Measurements from ENCODE around the gene DNMT3L. TPM values are rescaled to one million over a fixed set of nuclear protein-coding genes. Genes with fewer than 3 reads are reported as not detected.
A peak's percentile ranks its signal among the peaks of the same experiment; 100 is the strongest.

Gene DNMT3L
- total and polyA plus RNA-seq, 12 donors = not detected

GRCh38 chr21:44296916-44297315 lies 35.2 kb upstream of the DNMT3L start:
- H3K4me3 ChIP-seq = no peak overlapping the region
- peaks cover 0 to 7% (median 0%) of the 10 kb centered on the region in 7 donors for H3K27me3 ChIP-seq
- peaks cover 20 to 52% (median 43%) of the 10 kb centered on the region in 9 donors for H3K4me1 ChIP-seq
- TF ChIP-seq CTCF (IDR thresholded peaks at IDR 0.05) = no peak
- H3K9me3 ChIP-seq = no peaks in the 10 kb centered on the region
- no peak for DNase-seq
- no peak for ATAC-seq
- intact Hi-C loops (cut with DNase I) = no loop called here
- WGBS, 2 donors = 82 to 89% methylated on average over 13 of the region's 13 CpGs
- H3K27ac ChIP-seq = no peak overlapping the region
- H3K36me3 ChIP-seq = no peaks in the 10 kb centered on the region

GRCh38 chr21:44296103-44296519 lies 34.4 kb upstream of the DNMT3L start:
- Histone ChIP-seq H3K27me3 (peaks cover 0 to 7% (median 0%) of the 10 kb centered on the region in 7 donors), H3K9me3 (no peaks in the 10 kb centered on the region), H3K4me1 (peaks cover 15 to 44% (median 35%) of the 10 kb centered on the region in 9 donors), H3K4me3 (no peak overlapping the region), H3K27ac (peak overlapping the region in 1 of 10 donors; percentile 61), H3K36me3 (no peaks in the 10 kb centered on the region)
- WGBS, 2 donors = 82 to 89% methylated on average over 12 of the region's 12 CpGs
- ATAC-seq (no peak), DNase-seq (no peak)
- TF ChIP-seq CTCF (IDR thresholded peaks at IDR 0.05) = no peak
- intact Hi-C loops (cut with DNase I) = no loop called here

GRCh38 chr21:44295646-44296045 lies 33.9 kb upstream of the DNMT3L start:
- TF ChIP-seq CTCF (IDR thresholded peaks at IDR 0.05) = no peak
- H3K36me3 ChIP-seq = no peaks in the 10 kb centered on the region
- 69 to 81% methylated on average over 8 to 10 of the region's 10 CpGs for WGBS, 2 donors
- H3K27ac ChIP-seq = peak overlapping the region in 2 of 10 donors; percentile 48 to 61
- H3K27me3 ChIP-seq = peaks cover 0 to 7% (median 0%) of the 10 kb centered on the region in 7 donors
- no peak overlapping the region for H3K4me3 ChIP-seq
- ATAC-seq (no peak), DNase-seq (no peak)
- intact Hi-C loops (cut with DNase I) = no loop called here
- H3K9me3 ChIP-seq = no peaks in the 10 kb centered on the region
- peaks cover 11 to 39% (median 30%) of the 10 kb centered on the region in 9 donors for H3K4me1 ChIP-seq

- Histone ChIP-seq H3K36me3 (no peaks in the 10 kb centered on the region), H3K27me3 (peaks cover 0 to 7% (median 0%) of the 10 kb centered on the region in 7 donors), H3K9me3 (no peaks in the 10 kb centered on the region), H3K4me3 (no peak overlapping the region), H3K4me1 (peaks cover 9 to 37% (median 29%) of the 10 kb centered on the region in 9 donors), H3K27ac (peak overlapping the region in 5 of 10 donors; percentile 11 to 61 (median 19))
- no peak for TF ChIP-seq CTCF (IDR thresholded peaks at IDR 0.05)
- DNase-seq (peak in 1 of 2 donors; percentile 56), ATAC-seq (peak in 7 of 8 donors; percentile 4 to 28 (median 16))
- WGBS, 2 donors = 71 to 73% methylated on average over 14 of the region's 14 CpGs
- intact Hi-C loops (cut with DNase I) = no loop called here
Measured at GRCh38 chr21:44295163-44295573, 33.5 kb upstream of the DNMT3L start.

Measured in heart right ventricle (tissue), 16 donors.